ENCODE data around the gene ACP5.

Gene ACP5

DNA sequence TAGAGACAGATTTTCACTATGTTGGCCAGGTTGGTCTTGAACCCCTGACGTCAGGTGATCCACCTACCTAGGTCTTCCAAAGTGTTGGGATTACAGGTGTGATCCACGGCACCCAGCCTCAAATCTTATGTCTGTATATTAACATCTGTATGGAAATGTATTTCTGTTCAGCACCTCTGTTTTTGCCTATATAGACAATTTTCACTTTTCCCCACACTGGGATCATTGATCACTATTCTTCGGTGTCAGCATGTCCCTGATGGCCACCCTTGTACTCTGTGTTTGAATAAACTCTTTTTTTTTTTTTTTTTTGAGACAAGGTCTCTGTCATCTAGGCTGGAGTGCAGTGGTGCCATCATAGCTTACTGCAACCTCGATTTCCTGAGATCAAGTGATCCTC lies 16.6 kb upstream of the ACP5 start:
- Histone ChIP-seq H3K27me3 (ENCODE audit: insufficient read depth, low read depth) (no peaks in the 10 kb centered on the region), H3K4me1 (ENCODE audit: low read depth, poor library complexity, severe bottlenecking) (peaks cover 9% of the 10 kb centered on the region), H3K4me3 (IDR thresholded peaks at IDR 0.05; ENCODE audit: insufficient read depth, low read depth, low read length) (no peak overlapping the region), H3K79me2 (ENCODE audit: insufficient read depth, low read depth) (peaks cover 7% of the 10 kb centered on the region; the same call in 1 of the 2 replicates), H3K4me2 (no peak overlapping the region), H2AFZ (ENCODE audit: low read depth) (no peak overlapping the region), H3K9ac (no peak overlapping the region), H3K36me3 (ENCODE audit: insufficient read depth) (no peaks in the 10 kb centered on the region), H3K27ac (no peak overlapping the region), H4K20me1 (ENCODE audit: insufficient read depth) (no peaks in the 10 kb centered on the region)
- TF ChIP-seq, protein P1, sequence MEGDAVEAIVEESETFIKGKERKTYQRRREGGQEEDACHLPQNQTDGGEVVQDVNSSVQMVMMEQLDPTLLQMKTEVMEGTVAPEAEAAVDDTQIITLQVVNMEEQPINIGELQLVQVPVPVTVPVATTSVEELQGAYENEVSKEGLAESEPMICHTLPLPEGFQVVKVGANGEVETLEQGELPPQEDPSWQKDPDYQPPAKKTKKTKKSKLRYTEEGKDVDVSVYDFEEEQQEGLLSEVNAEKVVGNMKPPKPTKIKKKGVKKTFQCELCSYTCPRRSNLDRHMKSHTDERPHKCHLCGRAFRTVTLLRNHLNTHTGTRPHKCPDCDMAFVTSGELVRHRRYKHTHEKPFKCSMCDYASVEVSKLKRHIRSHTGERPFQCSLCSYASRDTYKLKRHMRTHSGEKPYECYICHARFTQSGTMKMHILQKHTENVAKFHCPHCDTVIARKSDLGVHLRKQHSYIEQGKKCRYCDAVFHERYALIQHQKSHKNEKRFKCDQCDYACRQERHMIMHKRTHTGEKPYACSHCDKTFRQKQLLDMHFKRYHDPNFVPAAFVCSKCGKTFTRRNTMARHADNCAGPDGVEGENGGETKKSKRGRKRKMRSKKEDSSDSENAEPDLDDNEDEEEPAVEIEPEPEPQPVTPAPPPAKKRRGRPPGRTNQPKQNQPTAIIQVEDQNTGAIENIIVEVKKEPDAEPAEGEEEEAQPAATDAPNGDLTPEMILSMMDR (conservative IDR thresholded peaks at IDR 0.05; ENCODE audit: low read depth, low read length), result no peak

DNA sequence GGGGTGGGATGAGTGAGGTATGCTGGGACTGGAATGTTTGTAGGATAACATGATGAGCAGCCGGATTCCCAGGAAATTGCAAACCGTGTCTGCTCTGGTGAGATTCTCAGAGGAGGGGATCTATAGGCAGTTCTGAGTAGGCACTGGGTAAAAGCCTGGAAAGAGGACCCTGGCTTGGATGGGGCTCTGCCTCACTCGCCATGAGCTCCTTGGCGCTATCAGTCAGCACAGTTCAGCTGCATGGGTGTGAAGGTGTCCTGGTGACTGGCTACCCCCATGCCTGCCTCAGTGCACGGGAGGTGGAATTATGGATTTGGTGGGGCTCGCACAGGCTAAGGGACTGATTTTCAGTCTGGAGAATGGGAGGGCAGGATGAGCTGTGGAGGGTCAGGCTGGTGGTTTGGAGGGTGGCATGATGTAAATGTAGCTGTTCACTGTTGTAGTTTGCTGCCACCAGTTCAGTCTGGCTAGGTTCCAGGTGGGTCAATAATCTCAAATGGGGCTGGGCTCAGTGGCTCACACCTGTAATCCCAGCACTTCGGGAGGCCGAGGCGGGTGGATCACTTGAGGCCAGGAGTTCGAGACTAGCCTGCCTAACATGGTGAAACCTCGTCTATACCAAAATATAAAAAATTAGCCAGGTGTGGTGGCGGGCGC lies 10.7 kb upstream of the ACP5 start:
- H3K4me3 ChIP-seq (IDR thresholded peaks at IDR 0.05; ENCODE audit: insufficient read depth, low read depth, low read length), result no peak overlapping the region
- TF ChIP-seq, protein P1 (conservative IDR thresholded peaks at IDR 0.05; ENCODE audit: low read depth, low read length), result peak; percentile 22; the same call in 1 of the 2 replicates
- H3K27ac ChIP-seq, result no peak overlapping the region
- H4K20me1 ChIP-seq (ENCODE audit: insufficient read depth), result no peaks in the 10 kb centered on the region
- peak overlapping the region; percentile 16; the same call in 1 of the 2 replicates for H3K4me2 ChIP-seq
- H3K27me3 ChIP-seq (ENCODE audit: insufficient read depth, low read depth), result no peaks in the 10 kb centered on the region
- H3K9ac ChIP-seq, result no peak overlapping the region
- peak overlapping the region; percentile 28; the same call in 1 of the 2 replicates for H2AFZ ChIP-seq (ENCODE audit: low read depth)
- H3K4me1 ChIP-seq (ENCODE audit: low read depth, poor library complexity, severe bottlenecking), result no peaks in the 10 kb centered on the region
- H3K36me3 ChIP-seq (ENCODE audit: insufficient read depth), result no peaks in the 10 kb centered on the region
- no peaks in the 10 kb centered on the region for H3K79me2 ChIP-seq (ENCODE audit: insufficient read depth, low read depth)

DNA sequence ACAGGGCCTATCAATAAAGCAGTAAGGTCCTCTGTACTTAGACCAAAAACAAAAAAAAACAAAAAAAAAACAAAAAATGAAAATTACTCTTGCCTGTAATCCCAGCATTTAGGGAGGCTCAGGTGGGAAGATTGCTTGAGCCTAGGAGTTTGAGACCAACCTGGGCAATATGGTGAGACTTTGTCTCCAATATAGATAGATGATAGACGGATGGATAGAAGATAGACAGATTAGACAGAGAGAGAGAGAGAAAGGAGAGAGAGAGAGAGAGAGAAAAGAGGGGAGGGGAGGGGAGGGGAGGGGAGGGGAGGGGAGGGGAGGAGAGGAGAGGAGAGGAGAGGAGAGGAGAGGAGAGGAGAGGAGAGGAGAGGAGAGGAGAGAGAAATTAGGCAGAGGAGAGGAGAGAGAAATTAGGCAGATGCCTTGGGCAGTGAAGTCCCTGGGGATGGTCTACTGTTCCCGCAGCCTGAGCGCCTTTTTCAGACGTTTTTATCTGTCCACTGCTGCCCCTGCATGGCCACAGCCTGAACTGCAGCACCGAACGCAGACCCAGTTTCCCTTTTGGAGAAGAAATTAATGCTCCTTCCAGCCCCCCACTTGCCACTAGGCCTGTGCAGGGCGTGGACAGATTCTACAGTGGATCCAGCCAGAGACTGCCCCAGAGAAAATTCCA lies 10.0 kb upstream of the ACP5 start:
- Histone ChIP-seq H3K27me3 (ENCODE audit: insufficient read depth, low read depth) (no peaks in the 10 kb centered on the region), H2AFZ (ENCODE audit: low read depth) (peak overlapping the region; percentile 28; the same call in 1 of the 2 replicates), H3K4me3 (IDR thresholded peaks at IDR 0.05; ENCODE audit: insufficient read depth, low read depth, low read length) (no peak overlapping the region), H3K4me2 (peak overlapping the region; percentile 16; the same call in 1 of the 2 replicates), H3K27ac (no peak overlapping the region), H3K36me3 (ENCODE audit: insufficient read depth) (no peaks in the 10 kb centered on the region), H3K9ac (no peak overlapping the region), H4K20me1 (ENCODE audit: insufficient read depth) (no peaks in the 10 kb centered on the region), H3K4me1 (ENCODE audit: low read depth, poor library complexity, severe bottlenecking) (no peaks in the 10 kb centered on the region), H3K79me2 (ENCODE audit: insufficient read depth, low read depth) (no peaks in the 10 kb centered on the region)
- TF ChIP-seq, protein P1 (conservative IDR thresholded peaks at IDR 0.05; ENCODE audit: low read depth, low read length), result peak; percentile 81

DNA sequence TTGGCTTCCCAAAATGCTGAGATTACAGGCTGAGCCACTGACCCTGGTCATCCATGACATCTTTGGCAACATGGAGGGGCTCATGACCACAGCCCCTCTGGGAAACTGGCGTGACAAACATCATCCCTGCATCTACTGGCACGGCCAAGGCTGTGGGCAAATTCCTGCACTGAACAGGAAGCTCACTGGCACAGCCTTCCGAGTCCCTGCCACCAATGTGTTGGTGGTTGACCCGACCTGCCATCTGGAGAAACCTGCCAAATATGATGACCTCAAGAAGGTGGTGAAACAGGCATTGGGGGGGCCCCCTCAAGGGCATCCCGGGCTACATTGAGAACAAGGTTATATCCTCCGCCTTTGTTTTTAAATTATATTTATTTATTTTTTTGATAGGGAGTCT lies 8.9 kb upstream of the ACP5 start:
- no peaks in the 10 kb centered on the region for H4K20me1 ChIP-seq (ENCODE audit: insufficient read depth)
- H3K79me2 ChIP-seq (ENCODE audit: insufficient read depth, low read depth), result no peaks in the 10 kb centered on the region
- TF ChIP-seq, protein P1 (conservative IDR thresholded peaks at IDR 0.05; ENCODE audit: low read depth, low read length), result no peak
- H3K36me3 ChIP-seq (ENCODE audit: insufficient read depth), result no peaks in the 10 kb centered on the region
- no peak overlapping the region for H3K9ac ChIP-seq
- no peak overlapping the region for H3K27ac ChIP-seq
- no peak overlapping the region for H3K4me3 ChIP-seq (IDR thresholded peaks at IDR 0.05; ENCODE audit: insufficient read depth, low read depth, low read length)
- no peak overlapping the region for H3K4me2 ChIP-seq
- H3K27me3 ChIP-seq (ENCODE audit: insufficient read depth, low read depth), result no peaks in the 10 kb centered on the region
- no peak overlapping the region for H2AFZ ChIP-seq (ENCODE audit: low read depth)
- peaks cover 9% of the 10 kb centered on the region for H3K4me1 ChIP-seq (ENCODE audit: low read depth, poor library complexity, severe bottlenecking)

All from KMS-11 (cell line).